ENCODE data around the gene KCMF1. TPM values are rescaled to one million over a fixed set of nuclear protein-coding genes. Genes with fewer than 3 reads are reported as not detected.

Gene KCMF1
- total RNA-seq, 1 experiment from 2014 or later: 73.6 TPM

GRCh38 chr2:85106489-85107180 is 135.7 kb downstream of the KCMF1 start:
- Histone ChIP-seq H3K27ac (ENCODE audit: low read length) (no peak overlapping the region), H3K9me3 (ENCODE audit: low read length) (no peaks in the 10 kb centered on the region), H3K27me3 (ENCODE audit: low read length) (no peaks in the 10 kb centered on the region), H3K9ac (ENCODE audit: low read length) (no peak overlapping the region), H3K9me2 (replicated peaks; ENCODE audit: low read length) (no peaks in the 10 kb centered on the region), H3F3A (ENCODE audit: low read length, unreplicated experiment) (no peaks in the 10 kb centered on the region), H3K4me1 (ENCODE audit: insufficient read depth, low read length) (peaks cover 5% of the 10 kb centered on the region), H3K36me3 (ENCODE audit: low read depth, low read length) (no peaks in the 10 kb centered on the region), H3K79me2 (ENCODE audit: low read length) (no peaks in the 10 kb centered on the region), H4K20me1 (ENCODE audit: low read length) (no peaks in the 10 kb centered on the region), H3K4me3 (ENCODE audit: low read length) (no peak overlapping the region), H2AFZ (ENCODE audit: low read length) (0 out of 2 replicates have a peak overlapping the region, but pooled peaks have one; percentile 19), H3K4me2 (ENCODE audit: low read length) (peak overlapping the region; percentile 71)
- ATAC-seq (peak; percentile 65), DNase-seq (peak; percentile 95)
- intact Hi-C loops (cut with micrococcal nuclease): no loop called here
- no TSS peak for BruUV-seq (replicated peaks)
- ChIA-PET POLR2A (ENCODE audit: unreplicated experiment) (interaction anchor here (0.7 kb wide), 1 partner anchor 159 kb away, joined by 11 read pairs; no protein-coding TSS in a partner anchor), CTCF (no interaction called here)
- no peak for TF ChIP-seq CTCF (conservative IDR thresholded peaks at IDR 0.05; ENCODE audit: low read depth, low read length)
- no peak for TF ChIP-seq EZH2phosphoT487 (IDR thresholded peaks at IDR 0.05; ENCODE audit: borderline replicate concordance, low read length)
- TF ChIP-seq EZH2 (IDR thresholded peaks at IDR 0.05; ENCODE audit: low read length, unreplicated experiment): no peak

Other genes starting within 250 kb of the KCMF1 start
- gene TRABD2A, start 90.1 kb upstream of the KCMF1 start, total RNA-seq (2014; rRNA removed): 2.0 and 4.0 TPM in 2 replicates
- 4,758 and 5,246 TPM in 2 replicates for gene TMSB10, start 65.5 kb upstream of the KCMF1 start, total RNA-seq (2014; rRNA removed)
- 1.8 and 2.8 TPM in 2 replicates for gene TCF7L1, start 162.2 kb downstream of the KCMF1 start, total RNA-seq (2014; rRNA removed)

Measured in PC-3 (cell line).